SK-N-SH (cell line): ENCODE data around the gene FLT1. TPM values are rescaled to one million over a fixed set of nuclear protein-coding genes. Genes with fewer than 3 reads are reported as not detected.

Experiments used
- CTCF ChIA-PET: fragments of 300-600, 350-600 bp; formaldehyde crosslinking; extraction: SDS; loops from one replicate; lab custom pipeline; 2021; lab: Yijun Ruan, JAX
- POLR2A ChIA-PET: fragments of 350-600 bp; sonication (Branson Sonifier 250); formaldehyde crosslinking; extraction: SDS; loops from one replicate; lab custom pipeline; 2020; ENCODE audit warnings: antibody characterized with exemption, inconsistent platforms; lab: Yijun Ruan, JAX
- DNase-seq: peaks from one replicate; pipeline ENCODE4 v3.0.0; 2012
- H2AFZ ChIP-seq: fragments of 200-600 bp; sonication (generic); 2 replicates; pipeline ENCODE4 v1.8.1; 2016; ENCODE audit warnings: antibody characterized with exemption, mild to moderate bottlenecking, low read depth
- H3F3A ChIP-seq: fragments of 200-600 bp; sonication (generic); replicated peaks from 2 replicates; pipeline ENCODE3; 2016; ENCODE audit warnings: antibody characterized with exemption, mild to moderate bottlenecking; ENCODE audit not compliant: insufficient read depth
- H3K27ac ChIP-seq, 2 experiments: fragments of 200-500 bp in 1 of 2; fragments of 200-600 bp in 1 of 2; sonication (Bioruptor generic) in 1 of 2; sonication (generic), shearing (Covaris generic) in 1 of 2; 2 replicates each; pipeline versions ENCODE4 v1.5.1 to v1.6.1; 2014 to 2016; ENCODE audit warnings: low read depth in 2 of 2, inconsistent platforms in 1 of 2, low read length in 1 of 2, mild to moderate bottlenecking in 1 of 2, mixed read lengths in 1 of 2
- H3K27me3 ChIP-seq: fragments of 200-600 bp; sonication (generic), shearing (Covaris generic); 2 replicates; pipeline ENCODE4 v1.6.1; 2016; ENCODE audit warnings: mixed run types; ENCODE audit not compliant: insufficient read depth
- H3K36me3 ChIP-seq, 2 experiments: fragments of 200-500 bp in 1 of 2; fragments of 200-600 bp in 1 of 2; sonication (Bioruptor generic) in 1 of 2; sonication (generic) in 1 of 2; replicated peaks in 1 of 2; 2 replicates each; pipeline versions ENCODE3 to v1.5.1; 2014 to 2016; ENCODE audit warnings: low read length in 1 of 2, mild to moderate bottlenecking in 1 of 2; ENCODE audit not compliant: insufficient read depth in 2 of 2, control insufficient read depth in 1 of 2
- H3K4me1 ChIP-seq, 2 experiments: fragments of 200-500 bp in 1 of 2; fragments of 200-600 bp in 1 of 2; sonication (Bioruptor generic) in 1 of 2; sonication (generic), shearing (Covaris generic) in 1 of 2; 2 replicates each; pipeline versions ENCODE4 v1.5.1 to v1.6.1; 2014 to 2016; ENCODE audit warnings: low read depth in 1 of 2, low read length in 1 of 2, mixed run types in 1 of 2; ENCODE audit not compliant: insufficient read depth in 2 of 2, control insufficient read depth in 1 of 2
- H3K4me2 ChIP-seq: fragments of 200-600 bp; sonication (generic), shearing (Covaris generic); 2 replicates; pipeline ENCODE4 v1.6.1; 2017; ENCODE audit warnings: mixed run types
- H3K4me3 ChIP-seq, 2 experiments: fragments of 200-500 bp in 1 of 2; fragments of 200-600 bp in 1 of 2; sonication (Bioruptor generic) in 1 of 2; sonication (generic), shearing (Covaris generic) in 1 of 2; 2 replicates each; pipeline versions ENCODE4 v1.5.1 to v1.8.1; 2014 to 2016; ENCODE audit warnings: low read depth in 2 of 2, inconsistent platforms in 1 of 2, low read length in 1 of 2, mild to moderate bottlenecking in 1 of 2, mixed read lengths in 1 of 2, moderate library complexity in 1 of 2
- H3K79me2 ChIP-seq: fragments of 200-600 bp; sonication (generic); 2 replicates; pipeline ENCODE4 v1.8.1; 2017; ENCODE audit warnings: mild to moderate bottlenecking; ENCODE audit not compliant: insufficient read depth
- H3K9ac ChIP-seq: fragments of 200-600 bp; sonication (generic); 2 replicates; pipeline ENCODE4 v1.6.1; 2017; ENCODE audit warnings: mixed run types
- H3K9me2 ChIP-seq: fragments of 200-600 bp; sonication (generic); 2 replicates; pipeline ENCODE4 v1.6.1; 2017; ENCODE audit warnings: mixed run types
- H3K9me3 ChIP-seq: fragments of 200-600 bp; sonication (generic); 2 replicates; pipeline ENCODE4 v1.6.1; 2017; ENCODE audit warnings: mixed run types, mild to moderate bottlenecking, moderate library complexity
- H4K20me1 ChIP-seq: fragments of 200-600 bp; sonication (generic); 2 replicates; pipeline ENCODE4 v1.6.1; 2017; ENCODE audit warnings: mild to moderate bottlenecking, mixed run types; ENCODE audit not compliant: insufficient read depth
- CTCF ChIP-seq: fragments of 200-600 bp; sonication (generic); IDR thresholded peaks from 2 replicates; pipeline ENCODE4 v1.6.1; 2017; ENCODE audit warnings: antibody characterized with exemption, mild to moderate bottlenecking, moderate library complexity
- EZH2phosphoT487 ChIP-seq: fragments of 200-600 bp; sonication (generic); IDR thresholded peaks from 2 replicates; pipeline ENCODE4 v1.6.1; 2017; ENCODE audit warnings: low read depth, mixed run types, mild to moderate bottlenecking, antibody characterized with exemption, moderate library complexity, borderline replicate concordance
- GABPA ChIP-seq: IDR thresholded peaks from 2 replicates; pipeline ENCODE4 v1.4.0; 2012; ENCODE audit warnings: low read depth, mild to moderate bottlenecking
- GATA2 ChIP-seq: sonication (generic); formaldehyde crosslinking; IDR thresholded peaks from 2 replicates; pipeline ENCODE4 v1.5.0; 2020; ENCODE audit warnings: mild to moderate bottlenecking, missing genetic modification reagents
- MEF2A ChIP-seq: IDR thresholded peaks from 2 replicates; pipeline ENCODE4 v1.4.0; 2012; ENCODE audit warnings: low read depth, borderline replicate concordance
- POLR2AphosphoS5 ChIP-seq: IDR thresholded peaks from 2 replicates; pipeline ENCODE4 v1.6.1; 2012; ENCODE audit warnings: low read depth, low read length
- RAD21 ChIP-seq: IDR thresholded peaks from 2 replicates; pipeline ENCODE4 v1.6.1; 2012; ENCODE audit warnings: mild to moderate bottlenecking, low read length
- RFX5 ChIP-seq: IDR thresholded peaks from 2 replicates; pipeline ENCODE4 v1.6.1; 2012; ENCODE audit warnings: mild to moderate bottlenecking, improper control_type of control experiment, low read length
- TCF12 ChIP-seq: IDR thresholded peaks from 2 replicates; pipeline ENCODE4 v1.4.0; 2012
- YY1 ChIP-seq: IDR thresholded peaks from 2 replicates; pipeline ENCODE4 v1.4.0; 2012; ENCODE audit warnings: low read depth, mild to moderate bottlenecking
- WGBS: methylation state at CpG from one replicate; pipeline ENCODE4 v1.1.6; 2017; ENCODE audit warnings: low lambda C conversion rate; 5-methylcytosine and 5-hydroxymethylcytosine counted together
- polyA plus RNA-seq, 3 experiments: library from polyadenylated mRNA; depleted of rRNA; stranded (reverse); fragments of >200 nt; gene quantifications; 2 replicates each; pipeline ENCODE4 v1.2.3, GENCODE V29; 2012
- TF ChIP-seq, protein P1 (sequence below): fragments of 150-350 bp; IDR thresholded peaks from 2 replicates; pipeline ENCODE4 v1.6.1; 2017; ENCODE audit warnings: antibody characterized with exemption, low read length, low read depth, borderline replicate concordance

The FLT1 gene
- polyA plus RNA-seq, 1 of the 3 experiments (the other 2 are of a cell fraction) = 0.20 TPM

GRCh38 chr13:28314879-28315278, 180.0 kb downstream of the FLT1 start:
- POLR2A ChIA-PET = no interaction called here
- no peaks in the 10 kb centered on the region for H3K36me3 ChIP-seq
- H3K4me1 ChIP-seq = no peaks in the 10 kb centered on the region
- H3F3A ChIP-seq = no peaks in the 10 kb centered on the region
- no peaks in the 10 kb centered on the region for H3K27me3 ChIP-seq
- 86% methylated on average over 6 of the region's 6 CpGs for WGBS
- CTCF ChIA-PET = interaction anchor here (0.6 to 3.8 kb wide), 4 partner anchors 9 to 1916 kb away, joined by 3 to 16 read pairs (median 4); no protein-coding TSS in a partner anchor
- no peaks in the 10 kb centered on the region for H3K79me2 ChIP-seq
- no peak overlapping the region for H3K4me2 ChIP-seq
- no peak overlapping the region for H2AFZ ChIP-seq
- H3K9me3 ChIP-seq = no peaks in the 10 kb centered on the region
- no peaks in the 10 kb centered on the region for H3K9me2 ChIP-seq
- H3K4me3 ChIP-seq = no peak overlapping the region
- H3K27ac ChIP-seq = no peak overlapping the region
- TF ChIP-seq POLR2AphosphoS5 = no peak
- no peak for TF ChIP-seq MEF2A
- TF ChIP-seq TCF12 = no peak
- TF ChIP-seq RAD21 = no peak
- no peak for TF ChIP-seq GATA2
- TF ChIP-seq GABPA = no peak
- TF ChIP-seq, protein P1, sequence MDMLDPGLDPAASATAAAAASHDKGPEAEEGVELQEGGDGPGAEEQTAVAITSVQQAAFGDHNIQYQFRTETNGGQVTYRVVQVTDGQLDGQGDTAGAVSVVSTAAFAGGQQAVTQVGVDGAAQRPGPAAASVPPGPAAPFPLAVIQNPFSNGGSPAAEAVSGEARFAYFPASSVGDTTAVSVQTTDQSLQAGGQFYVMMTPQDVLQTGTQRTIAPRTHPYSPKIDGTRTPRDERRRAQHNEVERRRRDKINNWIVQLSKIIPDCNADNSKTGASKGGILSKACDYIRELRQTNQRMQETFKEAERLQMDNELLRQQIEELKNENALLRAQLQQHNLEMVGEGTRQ = no peak
- no peak for TF ChIP-seq EZH2phosphoT487
- H3K9ac ChIP-seq = no peak overlapping the region
- no peak for DNase-seq
- H4K20me1 ChIP-seq = no peaks in the 10 kb centered on the region

GRCh38 chr13:28313579-28313978, 181.3 kb downstream of the FLT1 start:
- no peaks in the 10 kb centered on the region for H3K4me1 ChIP-seq
- no peaks in the 10 kb centered on the region for H3K36me3 ChIP-seq
- no peak overlapping the region for H3K4me2 ChIP-seq
- ChIA-PET POLR2A (no interaction called here), CTCF (interaction anchor here (3.8 kb wide), 1 partner anchor 11 kb away, joined by 16 read pairs; no protein-coding TSS in a partner anchor)
- H3K79me2 ChIP-seq = no peaks in the 10 kb centered on the region
- no peak overlapping the region for H3K9ac ChIP-seq
- no peak overlapping the region for H2AFZ ChIP-seq
- no peaks in the 10 kb centered on the region for H3K9me3 ChIP-seq
- no peaks in the 10 kb centered on the region for H3F3A ChIP-seq
- H3K27ac ChIP-seq = no peak overlapping the region
- H4K20me1 ChIP-seq = no peaks in the 10 kb centered on the region
- no peak for TF ChIP-seq RFX5
- peak; percentile 37 for TF ChIP-seq CTCF
- no peak for TF ChIP-seq YY1
- 66% methylated on average over 6 of the region's 6 CpGs for WGBS
- no peak overlapping the region for H3K4me3 ChIP-seq
- H3K27me3 ChIP-seq = no peaks in the 10 kb centered on the region
- H3K9me2 ChIP-seq = no peaks in the 10 kb centered on the region
- no peak for DNase-seq
